ENCODE measurements around the gene PRMT3. TPM values are rescaled to one million over a fixed set of nuclear protein-coding genes. Genes with fewer than 3 reads are reported as not detected.
"Not testable (repeated sequence)": the region's sequence is repeated elsewhere in the genome, so short reads cannot be mapped to it uniquely, and the experiment has no call there.

Gene PRMT3
- polyA plus RNA-seq, 1 donor (not counting 4 experiments of a cell fraction or from before 2014, with no cell fraction given) = 29.4 TPM

DNA sequence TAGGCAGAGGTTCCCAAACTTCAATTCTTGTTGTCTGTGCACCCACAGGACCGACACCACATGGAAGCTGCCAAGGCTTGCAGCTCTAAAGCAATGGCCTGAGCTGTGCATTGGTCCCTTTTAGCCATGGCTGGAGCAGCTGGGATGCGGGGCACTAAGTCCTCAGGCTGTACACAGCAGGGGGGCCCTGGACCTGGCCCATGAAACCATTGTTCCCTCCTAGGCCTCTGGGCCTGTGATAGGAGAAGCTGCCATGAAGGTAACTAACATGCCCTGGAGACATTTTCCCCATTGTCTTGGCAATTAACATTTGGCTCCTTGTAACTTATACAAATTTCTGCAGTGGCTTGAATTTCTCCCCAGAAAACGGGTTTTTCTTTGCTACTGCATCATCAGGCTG lies 168.3 kb downstream of the PRMT3 start:
- Histone ChIP-seq H4K20me1 (ENCODE audit: control insufficient read depth, extremely low read depth, insufficient read depth, low read length) (no peaks in the 10 kb centered on the region), H3K36me3 (ENCODE audit: control insufficient read depth in 2 of 2, extremely low read depth in 1 of 2, insufficient read depth in 2 of 2, low read length in 2 of 2) (no peaks in the 10 kb centered on the region), H3K4me3 (ENCODE audit: control insufficient read depth in 2 of 3, extremely low read depth in 1 of 3, insufficient read depth in 2 of 3, low read depth in 1 of 3, low read length in 3 of 3) (no peak overlapping the region), H3K9ac (ENCODE audit: control insufficient read depth, extremely low read depth, insufficient read depth, low read length) (no peak overlapping the region), H3K9me1 (ENCODE audit: control insufficient read depth, extremely low read depth, insufficient read depth, low read length) (no peaks in the 10 kb centered on the region), H3K79me2 (ENCODE audit: control insufficient read depth, insufficient read depth, low read length) (no peaks in the 10 kb centered on the region), H3K27me3 (ENCODE audit: control insufficient read depth, extremely low read depth, insufficient read depth, low read length) (no peaks in the 10 kb centered on the region), H2AFZ (ENCODE audit: control insufficient read depth, low read length) (no peak overlapping the region), H3K9me3 (ENCODE audit: control insufficient read depth, low read depth, low read length) (no peaks in the 10 kb centered on the region), H3K4me2 (ENCODE audit: control insufficient read depth, extremely low read depth, insufficient read depth, low read depth, low read length) (no peak overlapping the region), H3K4me1 (ENCODE audit: control insufficient read depth, extremely low read depth, insufficient read depth, low read length) (peaks cover 2% of the 10 kb centered on the region), H3K27ac (ENCODE audit: control insufficient read depth, insufficient read depth, low read length) (no peak overlapping the region)
- FAIRE-seq (no peak), DNase-seq (ENCODE audit: low read depth, low spot score) (no peak)
- dilution Hi-C loops (cut with MboI; ENCODE audit: extremely low pct_ligation_motif_present, low sequenced_read_pairs) = no loop called here
- TF ChIP-seq EZH2 (IDR thresholded peaks at IDR 0.05; ENCODE audit: low read length) = no peak
- TF ChIP-seq, protein P1, sequence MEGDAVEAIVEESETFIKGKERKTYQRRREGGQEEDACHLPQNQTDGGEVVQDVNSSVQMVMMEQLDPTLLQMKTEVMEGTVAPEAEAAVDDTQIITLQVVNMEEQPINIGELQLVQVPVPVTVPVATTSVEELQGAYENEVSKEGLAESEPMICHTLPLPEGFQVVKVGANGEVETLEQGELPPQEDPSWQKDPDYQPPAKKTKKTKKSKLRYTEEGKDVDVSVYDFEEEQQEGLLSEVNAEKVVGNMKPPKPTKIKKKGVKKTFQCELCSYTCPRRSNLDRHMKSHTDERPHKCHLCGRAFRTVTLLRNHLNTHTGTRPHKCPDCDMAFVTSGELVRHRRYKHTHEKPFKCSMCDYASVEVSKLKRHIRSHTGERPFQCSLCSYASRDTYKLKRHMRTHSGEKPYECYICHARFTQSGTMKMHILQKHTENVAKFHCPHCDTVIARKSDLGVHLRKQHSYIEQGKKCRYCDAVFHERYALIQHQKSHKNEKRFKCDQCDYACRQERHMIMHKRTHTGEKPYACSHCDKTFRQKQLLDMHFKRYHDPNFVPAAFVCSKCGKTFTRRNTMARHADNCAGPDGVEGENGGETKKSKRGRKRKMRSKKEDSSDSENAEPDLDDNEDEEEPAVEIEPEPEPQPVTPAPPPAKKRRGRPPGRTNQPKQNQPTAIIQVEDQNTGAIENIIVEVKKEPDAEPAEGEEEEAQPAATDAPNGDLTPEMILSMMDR (optimal IDR thresholded peaks at IDR 0.05 in 1 of 3, IDR thresholded peaks at IDR 0.05 in 1 of 3, conservative IDR thresholded peaks at IDR 0.05 in 1 of 3; ENCODE audit: extremely low read depth in 1 of 3, insufficient read depth in 2 of 3, low read length in 3 of 3) = no peak

DNA sequence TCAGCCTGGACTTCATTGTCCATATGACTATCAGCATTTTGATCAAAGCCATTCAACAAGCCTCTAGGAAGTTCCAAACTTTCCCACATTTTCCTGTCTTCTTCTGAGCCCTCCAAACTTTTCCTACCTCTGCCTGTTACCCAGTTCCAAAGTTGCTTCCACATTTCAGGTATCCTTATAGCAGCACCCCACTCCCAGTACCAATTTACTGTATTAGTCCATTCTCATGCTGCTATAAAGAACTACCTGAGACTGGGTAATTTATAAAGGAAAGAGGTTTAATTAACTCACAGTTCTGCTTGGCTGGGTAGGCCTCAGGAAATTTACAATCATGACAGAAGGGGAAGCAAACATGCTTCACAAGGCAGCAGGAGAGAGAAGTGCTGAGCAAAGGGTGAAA lies 168.9 kb downstream of the PRMT3 start:
- H3K4me3 ChIP-seq (ENCODE audit: control insufficient read depth in 2 of 3, extremely low read depth in 1 of 3, insufficient read depth in 2 of 3, low read depth in 1 of 3, low read length in 3 of 3); H3K9me3 ChIP-seq (ENCODE audit: control insufficient read depth, low read depth, low read length); H2AFZ ChIP-seq (ENCODE audit: control insufficient read depth, low read length); H3K4me1 ChIP-seq (ENCODE audit: control insufficient read depth, extremely low read depth, insufficient read depth, low read length); FAIRE-seq; H3K79me2 ChIP-seq (ENCODE audit: control insufficient read depth, insufficient read depth, low read length); H4K20me1 ChIP-seq (ENCODE audit: control insufficient read depth, extremely low read depth, insufficient read depth, low read length); H3K4me2 ChIP-seq (ENCODE audit: control insufficient read depth, extremely low read depth, insufficient read depth, low read depth, low read length); H3K27ac ChIP-seq (ENCODE audit: control insufficient read depth, insufficient read depth, low read length); H3K9ac ChIP-seq (ENCODE audit: control insufficient read depth, extremely low read depth, insufficient read depth, low read length); DNase-seq (ENCODE audit: low read depth, low spot score); H3K9me1 ChIP-seq (ENCODE audit: control insufficient read depth, extremely low read depth, insufficient read depth, low read length); H3K36me3 ChIP-seq (ENCODE audit: control insufficient read depth in 2 of 2, extremely low read depth in 1 of 2, insufficient read depth in 2 of 2, low read length in 2 of 2); dilution Hi-C loops (cut with MboI; ENCODE audit: extremely low pct_ligation_motif_present, low sequenced_read_pairs); H3K27me3 ChIP-seq (ENCODE audit: control insufficient read depth, extremely low read depth, insufficient read depth, low read length): not testable (repeated sequence)

DNA sequence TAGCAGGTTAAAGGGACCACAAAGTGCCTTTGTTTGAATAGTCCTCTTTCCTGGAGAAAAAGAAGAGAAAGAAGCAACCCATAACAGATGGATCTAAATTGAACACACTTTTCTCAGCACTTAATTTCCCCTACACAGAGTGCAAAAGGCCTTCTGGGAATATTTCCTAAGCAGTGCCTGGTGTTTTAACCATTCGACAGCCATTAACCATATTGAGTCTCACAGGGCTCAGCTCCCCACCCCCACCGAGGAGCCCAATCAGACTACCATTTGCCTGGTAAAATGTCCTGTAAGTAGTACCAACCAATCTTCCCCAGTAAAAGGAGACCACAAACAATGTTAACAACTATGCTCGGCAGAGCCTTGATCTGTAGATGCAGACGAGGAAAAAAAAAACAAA lies 171.2 kb downstream of the PRMT3 start:
- H2AFZ ChIP-seq (ENCODE audit: control insufficient read depth, low read length) = no peak overlapping the region
- H3K27me3 ChIP-seq (ENCODE audit: control insufficient read depth, extremely low read depth, insufficient read depth, low read length) = no peaks in the 10 kb centered on the region
- no peak for DNase-seq (ENCODE audit: low read depth, low spot score)
- TF ChIP-seq, protein P1 (optimal IDR thresholded peaks at IDR 0.05 in 1 of 3, IDR thresholded peaks at IDR 0.05 in 1 of 3, conservative IDR thresholded peaks at IDR 0.05 in 1 of 3; ENCODE audit: extremely low read depth in 1 of 3, insufficient read depth in 2 of 3, low read length in 3 of 3) = no peak
- TF ChIP-seq EZH2 (IDR thresholded peaks at IDR 0.05; ENCODE audit: low read length) = no peak
- H3K36me3 ChIP-seq (ENCODE audit: control insufficient read depth in 2 of 2, extremely low read depth in 1 of 2, insufficient read depth in 2 of 2, low read length in 2 of 2) = no peaks in the 10 kb centered on the region
- H3K9me1 ChIP-seq (ENCODE audit: control insufficient read depth, extremely low read depth, insufficient read depth, low read length) = no peaks in the 10 kb centered on the region
- no peaks in the 10 kb centered on the region for H3K9me3 ChIP-seq (ENCODE audit: control insufficient read depth, low read depth, low read length)
- no peaks in the 10 kb centered on the region for H4K20me1 ChIP-seq (ENCODE audit: control insufficient read depth, extremely low read depth, insufficient read depth, low read length)
- no peak overlapping the region for H3K27ac ChIP-seq (ENCODE audit: control insufficient read depth, insufficient read depth, low read length)
- H3K4me2 ChIP-seq (ENCODE audit: control insufficient read depth, extremely low read depth, insufficient read depth, low read depth, low read length) = no peak overlapping the region
- H3K9ac ChIP-seq (ENCODE audit: control insufficient read depth, extremely low read depth, insufficient read depth, low read length) = no peak overlapping the region
- no peaks in the 10 kb centered on the region for H3K79me2 ChIP-seq (ENCODE audit: control insufficient read depth, insufficient read depth, low read length)
- dilution Hi-C loops (cut with MboI; ENCODE audit: extremely low pct_ligation_motif_present, low sequenced_read_pairs) = no loop called here
- FAIRE-seq = no peak
- H3K4me3 ChIP-seq (ENCODE audit: control insufficient read depth in 2 of 3, extremely low read depth in 1 of 3, insufficient read depth in 2 of 3, low read depth in 1 of 3, low read length in 3 of 3) = no peak overlapping the region
- peaks cover 2% of the 10 kb centered on the region for H3K4me1 ChIP-seq (ENCODE audit: control insufficient read depth, extremely low read depth, insufficient read depth, low read length)
